ENCODE results near the gene EXOC4. TPM values are rescaled to one million over a fixed set of nuclear protein-coding genes. Genes with fewer than 3 reads are reported as not detected.

Gene EXOC4
- total and polyA plus RNA-seq, 2 of the 13 experiments (the other 11 are each of a cell fraction or from before 2014, with no cell fraction given), result 22.5 to 39.0 TPM

DNA sequence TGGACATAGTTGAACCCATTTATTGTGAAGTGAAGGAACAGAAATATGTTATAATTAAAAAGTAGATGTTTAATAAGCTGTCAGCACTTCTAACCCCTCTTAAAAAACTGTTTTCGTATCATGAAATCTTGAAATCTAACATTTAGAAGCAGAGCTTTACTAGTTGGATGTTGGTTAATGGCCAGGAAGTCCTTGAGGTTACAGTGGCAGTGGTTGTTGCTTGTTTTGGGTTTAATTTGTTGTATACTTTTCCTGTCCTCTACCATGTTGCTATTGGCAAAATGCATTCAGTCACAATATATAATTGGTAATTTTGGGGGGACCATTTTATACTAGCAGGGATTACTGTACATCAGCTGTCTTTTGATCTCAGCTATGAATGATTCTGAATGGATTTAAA, 60.7 kb downstream of the EXOC4 start:
- Histone ChIP-seq H2AFZ (ENCODE audit: low read length) (no peak overlapping the region), H3K4me3 (replicated peaks in 1 of 3; ENCODE audit: insufficient read depth in 1 of 3, low read depth in 2 of 3, low read length in 3 of 3) (no peak overlapping the region), H3K79me2 (ENCODE audit: insufficient read depth, low read length) (no peaks in the 10 kb centered on the region), H3K36me3 (replicated peaks in 1 of 2; ENCODE audit: control insufficient read depth in 1 of 2, insufficient read depth in 2 of 2, low read length in 2 of 2) (peaks cover 0 to 4% of the 10 kb centered on the region in 2 experiments; a peak in 2 of 5 replicates), H3K27ac (ENCODE audit: extremely low read length, insufficient read depth, low read length) (no peak overlapping the region), H3K4me1 (ENCODE audit: insufficient read depth, low read length) (no peaks in the 10 kb centered on the region), H3K9me3 (ENCODE audit: low read length) (no peaks in the 10 kb centered on the region), H3K4me2 (ENCODE audit: low read depth, low read length) (no peak overlapping the region), H3K27me3 (ENCODE audit: control insufficient read depth in 1 of 2, insufficient read depth in 2 of 2, low read length in 2 of 2) (no peaks in the 10 kb centered on the region), H3K9ac (ENCODE audit: insufficient read depth, low read depth, low read length) (no peak overlapping the region), H4K20me1 (ENCODE audit: insufficient read depth, low read length) (no peaks in the 10 kb centered on the region)
- no peak for DNase-seq (ENCODE audit: low spot score)
- BruUV-seq (replicated peaks), result no TSS peak
- in situ Hi-C loops (cut with HindIII; ENCODE audit: extremely low pct_ligation_motif_present, low pct_unique_long_range_greater_than_20kb), result no loop called here
- CTCF ChIA-PET (ENCODE audit: low intra/inter-chr PET ratio, low total read pairs), result no interaction called here
- no peak for ATAC-seq
- POLR2A ChIA-PET, result no interaction called here
- intact Hi-C loops (cut with micrococcal nuclease; ENCODE audit: unreplicated experiment), result no loop called here
- FAIRE-seq, result no peak
- WGBS (ENCODE audit: low lambda C conversion rate), result 96% methylated on average over 1 of the region's 1 CpG
- TF ChIP-seq ZSCAN20 (CRISPR knock-in tag; IDR thresholded peaks at IDR 0.05; ENCODE audit: borderline replicate concordance), result no peak
- TF ChIP-seq, protein P1, sequence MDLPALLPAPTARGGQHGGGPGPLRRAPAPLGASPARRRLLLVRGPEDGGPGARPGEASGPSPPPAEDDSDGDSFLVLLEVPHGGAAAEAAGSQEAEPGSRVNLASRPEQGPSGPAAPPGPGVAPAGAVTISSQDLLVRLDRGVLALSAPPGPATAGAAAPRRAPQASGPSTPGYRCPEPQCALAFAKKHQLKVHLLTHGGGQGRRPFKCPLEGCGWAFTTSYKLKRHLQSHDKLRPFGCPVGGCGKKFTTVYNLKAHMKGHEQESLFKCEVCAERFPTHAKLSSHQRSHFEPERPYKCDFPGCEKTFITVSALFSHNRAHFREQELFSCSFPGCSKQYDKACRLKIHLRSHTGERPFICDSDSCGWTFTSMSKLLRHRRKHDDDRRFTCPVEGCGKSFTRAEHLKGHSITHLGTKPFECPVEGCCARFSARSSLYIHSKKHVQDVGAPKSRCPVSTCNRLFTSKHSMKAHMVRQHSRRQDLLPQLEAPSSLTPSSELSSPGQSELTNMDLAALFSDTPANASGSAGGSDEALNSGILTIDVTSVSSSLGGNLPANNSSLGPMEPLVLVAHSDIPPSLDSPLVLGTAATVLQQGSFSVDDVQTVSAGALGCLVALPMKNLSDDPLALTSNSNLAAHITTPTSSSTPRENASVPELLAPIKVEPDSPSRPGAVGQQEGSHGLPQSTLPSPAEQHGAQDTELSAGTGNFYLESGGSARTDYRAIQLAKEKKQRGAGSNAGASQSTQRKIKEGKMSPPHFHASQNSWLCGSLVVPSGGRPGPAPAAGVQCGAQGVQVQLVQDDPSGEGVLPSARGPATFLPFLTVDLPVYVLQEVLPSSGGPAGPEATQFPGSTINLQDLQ (CRISPR knock-in tag; IDR thresholded peaks at IDR 0.05), result no peak
- no peak for TF ChIP-seq TEAD3 (CRISPR knock-in tag; optimal IDR thresholded peaks at IDR 0.05; ENCODE audit: borderline replicate concordance)
- no peak for TF ChIP-seq EED (CRISPR knock-in tag; IDR thresholded peaks at IDR 0.05)
- TF ChIP-seq, protein P2, sequence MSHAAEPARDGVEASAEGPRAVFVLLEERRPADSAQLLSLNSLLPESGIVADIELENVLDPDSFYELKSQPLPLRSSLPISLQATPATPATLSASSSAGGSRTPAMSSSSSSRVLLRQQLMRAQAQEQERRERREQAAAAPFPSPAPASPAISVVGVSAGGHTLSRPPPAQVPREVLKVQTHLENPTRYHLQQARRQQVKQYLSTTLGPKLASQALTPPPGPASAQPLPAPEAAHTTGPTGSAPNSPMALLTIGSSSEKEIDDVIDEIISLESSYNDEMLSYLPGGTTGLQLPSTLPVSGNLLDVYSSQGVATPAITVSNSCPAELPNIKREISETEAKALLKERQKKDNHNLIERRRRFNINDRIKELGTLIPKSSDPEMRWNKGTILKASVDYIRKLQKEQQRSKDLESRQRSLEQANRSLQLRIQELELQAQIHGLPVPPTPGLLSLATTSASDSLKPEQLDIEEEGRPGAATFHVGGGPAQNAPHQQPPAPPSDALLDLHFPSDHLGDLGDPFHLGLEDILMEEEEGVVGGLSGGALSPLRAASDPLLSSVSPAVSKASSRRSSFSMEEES (CRISPR knock-in tag; IDR thresholded peaks at IDR 0.05), result no peak
- no peak for TF ChIP-seq GLI4 (CRISPR knock-in tag; IDR thresholded peaks at IDR 0.05; ENCODE audit: borderline replicate concordance)
- no peak for TF ChIP-seq KLF16 (CRISPR knock-in tag; IDR thresholded peaks at IDR 0.05)
- TF ChIP-seq SATB2 (CRISPR knock-in tag; IDR thresholded peaks at IDR 0.05), result no peak
- no peak for TF ChIP-seq HDAC1 (CRISPR knock-in tag; IDR thresholded peaks at IDR 0.05)
- TF ChIP-seq, protein P3, sequence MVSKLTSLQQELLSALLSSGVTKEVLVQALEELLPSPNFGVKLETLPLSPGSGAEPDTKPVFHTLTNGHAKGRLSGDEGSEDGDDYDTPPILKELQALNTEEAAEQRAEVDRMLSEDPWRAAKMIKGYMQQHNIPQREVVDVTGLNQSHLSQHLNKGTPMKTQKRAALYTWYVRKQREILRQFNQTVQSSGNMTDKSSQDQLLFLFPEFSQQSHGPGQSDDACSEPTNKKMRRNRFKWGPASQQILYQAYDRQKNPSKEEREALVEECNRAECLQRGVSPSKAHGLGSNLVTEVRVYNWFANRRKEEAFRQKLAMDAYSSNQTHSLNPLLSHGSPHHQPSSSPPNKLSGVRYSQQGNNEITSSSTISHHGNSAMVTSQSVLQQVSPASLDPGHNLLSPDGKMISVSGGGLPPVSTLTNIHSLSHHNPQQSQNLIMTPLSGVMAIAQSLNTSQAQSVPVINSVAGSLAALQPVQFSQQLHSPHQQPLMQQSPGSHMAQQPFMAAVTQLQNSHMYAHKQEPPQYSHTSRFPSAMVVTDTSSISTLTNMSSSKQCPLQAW (CRISPR knock-in tag; IDR thresholded peaks at IDR 0.05), result no peak
- no peak for TF ChIP-seq ZBTB3 (CRISPR knock-in tag; IDR thresholded peaks at IDR 0.05; ENCODE audit: borderline replicate concordance, low read depth)
- TF ChIP-seq ZNF20 (CRISPR knock-in tag; IDR thresholded peaks at IDR 0.05), result no peak
- no peak for TF ChIP-seq KAT2B (IDR thresholded peaks at IDR 0.05; ENCODE audit: borderline replicate concordance, low read depth, low read length)
- TF ChIP-seq, protein P4, sequence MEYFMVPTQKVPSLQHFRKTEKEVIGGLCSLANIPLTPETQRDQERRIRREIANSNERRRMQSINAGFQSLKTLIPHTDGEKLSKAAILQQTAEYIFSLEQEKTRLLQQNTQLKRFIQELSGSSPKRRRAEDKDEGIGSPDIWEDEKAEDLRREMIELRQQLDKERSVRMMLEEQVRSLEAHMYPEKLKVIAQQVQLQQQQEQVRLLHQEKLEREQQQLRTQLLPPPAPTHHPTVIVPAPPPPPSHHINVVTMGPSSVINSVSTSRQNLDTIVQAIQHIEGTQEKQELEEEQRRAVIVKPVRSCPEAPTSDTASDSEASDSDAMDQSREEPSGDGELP (IDR thresholded peaks at IDR 0.05; ENCODE audit: borderline replicate concordance, low read depth), result no peak
- no peak for TF ChIP-seq SRSF1 (optimal IDR thresholded peaks at IDR 0.05; ENCODE audit: low read depth, low read length)
- TF ChIP-seq ATF7 (IDR thresholded peaks at IDR 0.05), result no peak
- TF ChIP-seq ATF7 (CRISPR knock-in tag; IDR thresholded peaks at IDR 0.05), result no peak
- TF ChIP-seq ADNP (CRISPR knock-in tag; IDR thresholded peaks at IDR 0.05), result no peak
- no peak for TF ChIP-seq PRPF4 (IDR thresholded peaks at IDR 0.05; ENCODE audit: low read depth, low read length, poor library complexity, severe bottlenecking)
- TF ChIP-seq, protein P5, sequence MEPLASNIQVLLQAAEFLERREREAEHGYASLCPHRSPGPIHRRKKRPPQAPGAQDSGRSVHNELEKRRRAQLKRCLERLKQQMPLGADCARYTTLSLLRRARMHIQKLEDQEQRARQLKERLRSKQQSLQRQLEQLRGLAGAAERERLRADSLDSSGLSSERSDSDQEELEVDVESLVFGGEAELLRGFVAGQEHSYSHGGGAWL (CRISPR knock-in tag; IDR thresholded peaks at IDR 0.05), result no peak

All from HepG2 (cell line).